Measurements from ENCODE around the gene CDIP1.

CDIP1 gene

DNA sequence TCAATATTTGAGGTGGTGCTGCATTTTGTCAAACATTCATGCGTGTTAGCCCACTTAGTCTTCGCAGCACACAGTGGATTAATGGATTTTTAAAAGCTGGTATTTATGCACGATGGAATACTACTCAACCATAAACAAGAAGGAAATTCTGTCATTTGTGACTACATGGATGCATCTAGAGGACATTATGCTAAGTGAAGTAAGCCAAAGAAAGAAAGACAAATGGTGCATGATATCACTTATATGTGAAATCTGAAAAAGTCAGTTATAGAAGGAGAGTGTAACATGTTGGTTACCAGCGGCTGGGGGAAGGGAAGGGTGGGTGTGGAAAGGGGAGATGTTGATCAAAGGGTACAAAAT is 39.4 kb downstream of the CDIP1 start:
- DNase-seq = no peak
- H3K27me3 Mint-ChIP-seq (ENCODE audit: low read depth, poor library complexity) = peaks cover 7% of the 10 kb centered on the region
- H3K9me3 Mint-ChIP-seq = no peaks in the 10 kb centered on the region
- TF ChIP-seq CTCF (IDR thresholded peaks at IDR 0.05) = no peak
- H3K27ac Mint-ChIP-seq = no peak overlapping the region
- no peak overlapping the region for H3K4me3 Mint-ChIP-seq
- peaks cover 24% of the 10 kb centered on the region for H3K4me1 Mint-ChIP-seq
- no peaks in the 10 kb centered on the region for H3K36me3 Mint-ChIP-seq (ENCODE audit: low read depth)

DNA sequence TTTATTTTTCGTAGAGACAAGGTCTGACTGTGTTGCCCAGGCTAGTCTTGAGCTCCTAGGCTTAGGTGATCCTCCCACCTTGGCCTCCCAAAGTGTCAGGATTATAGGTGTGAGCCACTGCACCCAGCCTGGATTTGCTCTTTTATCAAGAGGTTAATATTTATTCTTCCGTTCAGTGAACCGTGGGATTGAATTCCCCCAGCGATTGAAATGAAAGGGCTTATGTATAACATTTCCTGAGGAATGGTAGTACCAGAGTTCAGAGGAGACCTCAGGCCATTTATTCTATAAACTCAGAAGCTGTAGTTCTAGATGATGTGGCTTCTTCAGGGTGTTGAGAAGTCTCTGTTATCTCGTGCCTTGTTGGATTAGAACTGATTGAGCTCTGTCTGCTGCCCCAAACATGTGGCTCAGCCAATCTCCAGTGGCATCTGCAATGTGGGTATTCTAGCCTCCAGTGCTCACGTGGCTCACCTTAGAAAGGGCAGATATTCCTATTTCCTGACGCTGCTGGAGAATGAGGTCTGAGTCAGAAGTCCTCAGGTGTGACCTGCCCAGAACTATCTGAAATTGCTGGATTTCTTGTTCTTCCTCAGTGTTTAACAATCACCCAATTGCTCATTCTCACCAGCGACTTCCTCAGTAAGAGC is 39.9 kb downstream of the CDIP1 start:
- Mint-ChIP-seq H3K4me1 (peaks cover 24% of the 10 kb centered on the region), H3K36me3 (ENCODE audit: low read depth) (no peaks in the 10 kb centered on the region), H3K9me3 (no peaks in the 10 kb centered on the region), H3K4me3 (no peak overlapping the region), H3K27ac (no peak overlapping the region), H3K27me3 (ENCODE audit: low read depth, poor library complexity) (peaks cover 11% of the 10 kb centered on the region)
- no peak for TF ChIP-seq CTCF (IDR thresholded peaks at IDR 0.05)
- DNase-seq = no peak

DNA sequence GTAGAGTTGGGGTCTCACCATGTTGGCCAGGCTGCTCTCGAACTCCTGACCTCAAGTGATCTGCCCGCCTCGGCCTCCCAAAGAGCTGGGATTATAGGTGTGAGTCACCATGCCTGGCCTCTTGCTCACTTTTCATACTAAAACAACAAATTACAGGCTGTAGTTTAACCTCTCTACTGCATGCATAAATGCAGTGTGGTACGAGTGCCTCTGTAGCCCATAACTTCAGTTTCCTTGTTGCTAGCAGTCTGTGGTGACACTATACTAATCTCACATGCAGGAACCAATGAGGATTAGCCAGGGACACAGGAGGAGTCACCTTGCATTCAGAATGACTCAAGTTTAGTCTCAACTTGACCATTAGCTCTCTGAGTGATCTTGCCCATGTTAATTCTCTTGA is 42.3 kb downstream of the CDIP1 start:
- H3K27me3 Mint-ChIP-seq (ENCODE audit: low read depth, poor library complexity) = peaks cover 7% of the 10 kb centered on the region
- H3K27ac Mint-ChIP-seq = no peak overlapping the region
- no peak overlapping the region for H3K4me3 Mint-ChIP-seq
- no peaks in the 10 kb centered on the region for H3K36me3 Mint-ChIP-seq (ENCODE audit: low read depth)
- no peak for TF ChIP-seq CTCF (IDR thresholded peaks at IDR 0.05)
- no peaks in the 10 kb centered on the region for H3K9me3 Mint-ChIP-seq
- DNase-seq = no peak
- H3K4me1 Mint-ChIP-seq = peaks cover 24% of the 10 kb centered on the region

GRCh38 chr16:4495766-4496165 is 42.8 kb downstream of the CDIP1 start:
- DNase-seq = no peak
- TF ChIP-seq CTCF (IDR thresholded peaks at IDR 0.05) = no peak
- Mint-ChIP-seq H3K36me3 (ENCODE audit: low read depth) (no peaks in the 10 kb centered on the region), H3K9me3 (no peaks in the 10 kb centered on the region), H3K27me3 (ENCODE audit: low read depth, poor library complexity) (peaks cover 7% of the 10 kb centered on the region), H3K4me3 (no peak overlapping the region), H3K27ac (no peak overlapping the region), H3K4me1 (peaks cover 22% of the 10 kb centered on the region)

DNA sequence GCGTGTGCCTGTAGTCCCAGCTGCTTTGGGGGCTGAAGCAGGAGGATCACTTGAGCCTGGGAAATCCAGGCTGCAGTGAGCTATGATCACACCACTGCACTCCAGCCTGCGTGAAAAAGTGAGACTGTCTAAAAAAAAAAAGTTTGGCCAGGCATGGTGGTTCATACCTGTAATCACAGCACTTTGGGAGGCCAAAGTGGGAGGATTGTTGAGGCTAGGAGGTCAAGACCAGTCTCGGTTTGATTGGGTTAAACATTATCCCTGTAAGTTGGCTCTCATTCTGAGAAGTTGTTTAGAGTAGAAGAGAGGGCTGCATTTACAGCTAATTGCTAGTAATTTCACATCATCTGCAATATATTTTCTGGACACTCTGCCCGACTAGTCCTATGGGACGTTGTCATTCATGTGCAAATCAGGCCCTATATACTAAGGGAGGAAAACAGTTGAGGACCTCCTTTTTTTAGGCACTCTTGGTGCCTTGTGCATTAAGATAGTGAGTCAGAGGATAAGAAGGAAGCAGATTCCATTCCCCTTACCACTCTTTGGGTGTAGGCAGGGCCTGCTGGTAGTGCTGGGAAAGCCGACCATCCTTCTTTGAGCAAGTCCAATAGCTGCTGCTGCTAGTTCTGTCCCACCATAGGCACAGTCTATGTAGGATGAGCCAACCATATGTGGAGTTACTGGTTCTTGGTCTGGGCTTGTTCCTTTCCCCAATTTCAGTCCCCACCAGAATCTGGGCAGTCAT is 43.7 kb downstream of the CDIP1 start:
- no peak for TF ChIP-seq CTCF (IDR thresholded peaks at IDR 0.05)
- Mint-ChIP-seq H3K36me3 (ENCODE audit: low read depth) (no peaks in the 10 kb centered on the region), H3K9me3 (no peaks in the 10 kb centered on the region), H3K4me1 (peaks cover 19% of the 10 kb centered on the region), H3K27ac (no peak overlapping the region), H3K4me3 (no peak overlapping the region), H3K27me3 (ENCODE audit: low read depth, poor library complexity) (peaks cover 7% of the 10 kb centered on the region)
- no peak for DNase-seq

- H3K4me3 Mint-ChIP-seq = no peak overlapping the region
- DNase-seq = no peak
- no peaks in the 10 kb centered on the region for H3K36me3 Mint-ChIP-seq (ENCODE audit: low read depth)
- peaks cover 7% of the 10 kb centered on the region for H3K27me3 Mint-ChIP-seq (ENCODE audit: low read depth, poor library complexity)
- H3K9me3 Mint-ChIP-seq = no peaks in the 10 kb centered on the region
- H3K4me1 Mint-ChIP-seq = no peaks in the 10 kb centered on the region
- TF ChIP-seq CTCF (IDR thresholded peaks at IDR 0.05) = no peak
- no peak overlapping the region for H3K27ac Mint-ChIP-seq
Measured at GRCh38 chr16:4491898-4492297, 46.7 kb downstream of the CDIP1 start.

Data from nephron progenitor cell (in vitro differentiated cells).